ENCODE measurements around the gene CLTCL1. TPM values are rescaled to one million over a fixed set of nuclear protein-coding genes. Genes with fewer than 3 reads are reported as not detected.
"Not testable (repeated sequence)": the region's sequence is repeated elsewhere in the genome, so short reads cannot be mapped to it uniquely, and the experiment has no call there.

CLTCL1 gene
- polyA plus RNA-seq (ENCODE audit: insufficient read length in 3 of 3) = 1 to 10 TPM; 4.9 to 6.1 (median 5.0) TPM
- long read RNA-seq, donor 1 = 0 reads
- long read RNA-seq, donor 2 = 0 reads
- long read RNA-seq, donor 3 = 0 reads
- long read RNA-seq, donor 4 = 0 reads
- long read RNA-seq, donor 5 = 0 reads
- long read RNA-seq, donor 6 = 0 reads
- long read RNA-seq, donor 7, full-length matches to known transcripts = 1 of 1 reads
- long read RNA-seq, donor 7, partial matches to known transcripts = 0 of 1 reads
- long read RNA-seq, donor 7, other reads (novel, unspliced or antisense) = 0 of 1 reads
- long read RNA-seq, donor 8, full-length matches to known transcripts = 2 of 2 reads
- long read RNA-seq, donor 8, partial matches to known transcripts = 0 of 2 reads
- long read RNA-seq, donor 8, other reads (novel, unspliced or antisense) = 0 of 2 reads
- long read RNA-seq, donor 9 = 0 reads
- long read RNA-seq, donor 10 = 0 reads
- long read RNA-seq, donor 11 = 0 reads
- long read RNA-seq, donor 12, full-length matches to known transcripts = 1 of 1 reads
- long read RNA-seq, donor 12, partial matches to known transcripts = 0 of 1 reads
- long read RNA-seq, donor 12, other reads (novel, unspliced or antisense) = 0 of 1 reads
- long read RNA-seq, donor 13 = 0 reads
- long read RNA-seq, donor 14 = 0 reads
- long read RNA-seq, donor 15 = 0 reads
- long read RNA-seq, donor 16, full-length matches to known transcripts = 1 of 1 reads
- long read RNA-seq, donor 16, partial matches to known transcripts = 0 of 1 reads
- long read RNA-seq, donor 16, other reads (novel, unspliced or antisense) = 0 of 1 reads

GRCh38 chr22:19291580-19292457 lies at the start of gene CLTCL1:
TSS of gene CLTCL1 (minus strand) at chr22:19291719. CDS start at chr22:19291641, 78 bp downstream.
- DNase-seq (ENCODE audit: extremely low read depth in 1 of 11, low read depth in 9 of 11, low spot score in 4 of 11) = peak; percentile 38 to 77 (median 63)

- no peak for DNase-seq (ENCODE audit: extremely low read depth in 1 of 11, low read depth in 9 of 11, low spot score in 4 of 11)
Observed at GRCh38 chr22:19337137-19337536, 45.6 kb upstream of the CLTCL1 start.

DNA sequence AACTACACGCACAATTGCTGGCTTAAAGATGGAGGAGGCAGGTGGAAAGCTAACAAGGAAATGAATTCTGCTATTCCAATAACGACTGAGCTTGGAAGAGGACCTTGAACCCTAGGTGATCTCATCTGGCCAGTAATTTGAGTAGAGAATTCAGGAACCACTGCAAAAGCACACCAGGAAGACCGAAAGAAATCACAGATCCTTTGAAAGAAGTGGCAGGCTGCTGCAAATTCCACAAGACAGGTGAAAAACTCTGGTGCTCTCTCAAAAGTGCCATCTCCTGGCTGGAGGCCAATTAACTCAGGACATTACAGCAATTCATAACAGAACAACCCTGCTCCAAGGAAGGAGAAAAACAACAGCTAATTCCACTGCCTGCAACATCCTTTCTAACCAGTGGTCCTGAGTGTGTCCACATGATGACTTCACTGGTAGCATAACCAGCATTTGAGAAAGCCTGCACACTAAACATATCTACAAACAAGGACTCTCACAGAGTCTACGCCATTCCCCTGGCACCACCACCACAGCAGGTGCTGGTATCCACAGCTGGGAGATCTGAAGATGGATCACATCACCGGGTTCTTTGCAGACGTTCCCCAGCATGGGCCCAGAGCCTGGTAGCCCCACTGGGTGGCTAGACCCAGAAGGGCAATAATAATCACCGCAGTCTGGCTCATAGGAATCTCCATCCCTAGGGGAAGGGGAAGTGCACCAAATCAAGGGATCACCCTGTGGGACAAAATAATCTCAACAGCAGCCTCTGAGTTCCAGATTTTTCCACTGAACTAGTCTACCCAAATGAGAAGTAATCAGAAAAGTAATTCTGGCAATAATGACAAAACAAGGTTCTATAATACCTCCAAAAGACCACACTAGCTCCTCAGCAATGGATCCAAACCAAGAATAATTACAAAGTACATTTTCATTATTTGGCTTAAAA lies 44.9 kb upstream of the CLTCL1 start:
- DNase-seq (ENCODE audit: extremely low read depth in 1 of 11, low read depth in 9 of 11, low spot score in 4 of 11) = no peak

DNA sequence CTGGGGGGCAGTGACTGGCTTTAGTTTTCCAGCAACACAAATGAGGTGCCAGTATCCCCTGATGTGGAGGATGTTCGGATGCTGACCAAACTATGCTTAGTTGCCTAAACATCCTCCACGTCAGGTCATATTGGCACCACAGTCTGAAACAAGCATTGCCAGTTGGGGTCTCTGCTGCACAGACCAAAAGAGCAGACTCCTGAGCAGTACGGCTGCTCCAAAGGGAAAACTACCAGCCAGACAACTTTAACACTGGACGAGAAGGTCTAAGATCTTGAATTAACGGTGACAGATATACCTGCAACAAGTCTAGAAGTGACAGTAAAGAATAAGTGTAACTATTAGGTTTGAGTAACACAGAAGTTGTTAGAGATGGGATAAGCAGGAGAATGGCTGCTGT lies 40.5 kb upstream of the CLTCL1 start:
- no peak for DNase-seq (ENCODE audit: extremely low read depth in 1 of 11, low read depth in 9 of 11, low spot score in 4 of 11)

DNA sequence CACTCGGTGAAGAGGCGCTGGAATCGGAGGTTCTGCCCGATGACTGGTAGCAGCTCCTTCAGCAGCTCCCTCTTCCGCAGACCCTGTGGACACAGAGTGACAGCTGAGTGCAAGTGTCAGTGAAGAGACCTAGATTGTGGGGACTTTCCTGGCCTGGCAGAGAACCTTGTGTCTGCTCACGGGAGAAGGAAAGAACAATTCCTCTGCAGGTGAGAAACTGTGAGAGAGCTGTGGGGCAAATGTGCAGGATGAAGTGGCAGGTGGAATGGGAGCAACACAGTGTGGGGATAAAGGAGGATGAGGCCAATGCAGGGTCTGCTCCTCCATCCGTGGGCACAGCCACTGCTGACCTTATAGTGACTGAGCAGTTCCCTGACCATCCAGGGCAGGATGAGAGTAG lies 40.0 kb upstream of the CLTCL1 start:
- DNase-seq (ENCODE audit: extremely low read depth in 1 of 11, low read depth in 9 of 11, low spot score in 4 of 11) = no peak

- DNase-seq (ENCODE audit: extremely low read depth in 1 of 11, low read depth in 9 of 11, low spot score in 4 of 11) = no peak
Observed at GRCh38 chr22:19330865-19331418, 39.4 kb upstream of the CLTCL1 start.

DNA sequence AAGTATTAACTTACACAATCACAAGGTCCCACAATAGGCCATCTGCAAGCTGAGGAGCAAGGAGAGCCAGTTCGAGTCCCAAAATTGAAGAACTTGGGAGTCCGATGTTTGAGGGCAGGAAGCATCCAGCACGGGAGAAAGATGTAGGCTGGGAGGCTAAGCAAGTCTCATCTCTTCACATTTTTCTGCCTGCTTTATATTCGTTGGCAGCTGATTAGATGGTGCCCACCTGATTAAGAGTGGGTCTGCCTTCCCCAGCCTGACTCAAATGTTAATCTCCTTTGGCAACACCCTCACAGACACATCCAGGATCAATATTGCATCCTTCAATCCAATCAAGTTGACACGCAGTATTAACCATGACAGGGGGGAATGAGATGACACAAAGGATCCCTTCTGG lies 38.7 kb upstream of the CLTCL1 start:
- not testable (repeated sequence) for DNase-seq (ENCODE audit: extremely low read depth in 1 of 11, low read depth in 9 of 11, low spot score in 4 of 11)

GRCh38 chr22:19329454-19329853 lies 37.9 kb upstream of the CLTCL1 start:
- no peak for DNase-seq (ENCODE audit: extremely low read depth in 1 of 11, low read depth in 9 of 11, low spot score in 4 of 11)

GRCh38 chr22:19325296-19325948 lies 33.9 kb upstream of the CLTCL1 start:
- no peak for DNase-seq (ENCODE audit: extremely low read depth in 1 of 11, low read depth in 9 of 11, low spot score in 4 of 11)

DNA sequence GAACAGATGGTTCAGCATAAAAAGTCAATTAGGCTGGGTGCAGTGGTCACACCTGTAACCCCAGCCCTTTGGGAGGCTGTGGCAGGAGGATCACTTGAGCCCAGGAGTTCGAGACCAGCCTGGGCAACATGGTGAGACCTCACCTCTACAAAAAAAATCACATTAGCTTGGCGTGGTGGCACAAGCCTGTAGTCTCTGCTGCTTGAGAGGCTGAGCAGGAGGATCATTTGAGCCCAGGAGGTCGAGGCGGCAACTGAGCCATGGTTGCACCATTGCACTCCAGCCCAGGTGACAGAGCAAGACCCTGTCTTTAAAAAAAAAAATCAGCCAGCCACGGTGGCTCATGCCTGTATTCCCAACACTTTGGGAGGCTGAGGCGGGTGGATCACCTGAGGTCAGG lies 31.9 kb upstream of the CLTCL1 start:
- not testable (repeated sequence) for DNase-seq (ENCODE audit: extremely low read depth in 1 of 11, low read depth in 9 of 11, low spot score in 4 of 11)

GRCh38 chr22:19321757-19322156 lies 30.2 kb upstream of the CLTCL1 start:
- no peak for DNase-seq (ENCODE audit: extremely low read depth in 1 of 11, low read depth in 9 of 11, low spot score in 4 of 11)

GRCh38 chr22:19320136-19320535 lies 28.6 kb upstream of the CLTCL1 start:
- not testable (repeated sequence) for DNase-seq (ENCODE audit: extremely low read depth in 1 of 11, low read depth in 9 of 11, low spot score in 4 of 11)

- no peak for DNase-seq (ENCODE audit: extremely low read depth in 1 of 11, low read depth in 9 of 11, low spot score in 4 of 11)
Observed at GRCh38 chr22:19319281-19319680, 27.8 kb upstream of the CLTCL1 start.

GRCh38 chr22:19317865-19318264 lies 26.3 kb upstream of the CLTCL1 start:
- DNase-seq (ENCODE audit: extremely low read depth in 1 of 11, low read depth in 9 of 11, low spot score in 4 of 11) = no peak

DNA sequence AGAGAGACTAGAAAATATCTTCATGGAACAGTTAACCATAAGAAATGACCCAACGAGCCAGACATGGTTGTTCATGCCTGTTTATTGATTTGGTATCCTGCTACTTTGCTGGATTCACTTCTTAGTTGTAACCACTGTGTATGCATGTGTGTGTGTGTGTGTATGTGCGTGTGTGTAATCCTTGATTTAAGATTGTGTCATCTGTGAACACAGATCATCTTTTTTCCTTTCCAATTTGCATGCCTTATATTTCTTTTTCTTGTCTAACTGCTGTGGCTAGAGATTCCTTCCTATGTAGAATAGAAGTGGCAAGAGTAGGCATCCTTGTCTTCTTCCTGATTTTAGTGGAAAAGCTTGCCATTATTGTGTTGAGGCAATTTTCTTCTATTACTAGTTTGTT lies 16.4 kb upstream of the CLTCL1 start:
- no peak for DNase-seq (ENCODE audit: extremely low read depth in 1 of 11, low read depth in 9 of 11, low spot score in 4 of 11)

DNA sequence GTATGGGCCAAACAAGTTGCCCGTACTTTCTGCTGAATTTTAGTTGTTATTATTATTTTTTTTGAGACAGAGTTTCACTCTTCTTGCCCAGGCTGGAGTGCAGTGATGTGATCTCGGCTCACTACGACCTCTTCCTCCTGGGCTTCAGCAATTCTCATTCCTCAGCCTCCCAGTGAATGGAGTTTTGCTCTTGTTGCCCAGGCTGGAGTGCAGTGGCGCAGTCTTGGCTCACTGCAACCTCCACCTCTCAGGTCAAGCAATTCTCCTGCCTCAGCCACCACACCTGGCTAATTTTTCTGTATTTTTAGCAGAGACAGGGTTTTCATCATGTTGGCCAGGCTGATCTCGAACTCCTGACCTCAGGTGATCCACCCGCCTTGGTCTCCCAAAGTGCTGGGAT lies 15.0 kb upstream of the CLTCL1 start:
- DNase-seq (ENCODE audit: extremely low read depth in 1 of 11, low read depth in 9 of 11, low spot score in 4 of 11) = not testable (repeated sequence)

DNA sequence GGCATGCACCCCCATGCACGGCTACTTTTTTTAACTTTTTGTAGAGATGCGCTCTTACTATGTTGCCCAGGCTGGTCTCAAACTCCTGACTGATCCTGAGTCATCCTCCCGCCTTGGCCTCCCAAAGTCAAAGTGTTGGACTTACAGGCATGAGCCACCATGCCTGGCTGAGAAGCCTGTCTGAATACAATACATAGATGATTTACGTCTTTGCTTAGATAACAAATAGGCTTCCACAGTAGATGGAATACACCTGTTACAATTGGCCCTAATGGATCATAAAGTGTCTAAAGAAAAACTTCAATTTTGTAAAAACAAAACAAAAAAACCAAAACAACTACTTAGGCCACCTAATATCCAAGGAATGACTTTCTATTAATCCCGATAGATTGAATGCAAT lies 13.0 kb upstream of the CLTCL1 start:
- DNase-seq (ENCODE audit: extremely low read depth in 1 of 11, low read depth in 9 of 11, low spot score in 4 of 11) = no peak

GRCh38 chr22:19303785-19304184 lies 12.3 kb upstream of the CLTCL1 start:
- no peak for DNase-seq (ENCODE audit: extremely low read depth in 1 of 11, low read depth in 9 of 11, low spot score in 4 of 11)
